ENCODE results near the gene RWDD4.

DNA sequence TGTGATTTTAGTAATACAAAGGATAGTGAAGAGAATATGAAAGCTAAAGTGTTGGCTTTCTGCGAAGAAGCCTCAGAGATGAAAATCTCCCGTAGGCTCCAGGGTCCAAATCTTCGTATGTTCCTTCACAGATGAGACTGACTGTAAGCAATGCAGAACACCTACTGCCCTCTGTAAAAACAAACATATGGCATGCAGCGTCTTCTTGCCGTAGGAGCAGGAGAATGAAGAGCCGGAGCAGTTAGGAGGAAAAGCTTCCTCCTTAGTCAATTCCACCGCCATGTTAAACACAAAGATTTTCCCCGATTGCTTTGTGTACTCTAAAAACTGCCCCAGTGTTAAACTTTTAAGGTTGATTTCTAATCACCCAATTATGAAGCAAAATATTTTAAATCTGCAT, 22.5 kb downstream of the RWDD4 start:
- TF ChIP-seq EZH2 (IDR thresholded peaks at IDR 0.05; ENCODE audit: borderline replicate concordance, low read depth, low read length, severe bottlenecking): no peak
- TF ChIP-seq, protein P1, sequence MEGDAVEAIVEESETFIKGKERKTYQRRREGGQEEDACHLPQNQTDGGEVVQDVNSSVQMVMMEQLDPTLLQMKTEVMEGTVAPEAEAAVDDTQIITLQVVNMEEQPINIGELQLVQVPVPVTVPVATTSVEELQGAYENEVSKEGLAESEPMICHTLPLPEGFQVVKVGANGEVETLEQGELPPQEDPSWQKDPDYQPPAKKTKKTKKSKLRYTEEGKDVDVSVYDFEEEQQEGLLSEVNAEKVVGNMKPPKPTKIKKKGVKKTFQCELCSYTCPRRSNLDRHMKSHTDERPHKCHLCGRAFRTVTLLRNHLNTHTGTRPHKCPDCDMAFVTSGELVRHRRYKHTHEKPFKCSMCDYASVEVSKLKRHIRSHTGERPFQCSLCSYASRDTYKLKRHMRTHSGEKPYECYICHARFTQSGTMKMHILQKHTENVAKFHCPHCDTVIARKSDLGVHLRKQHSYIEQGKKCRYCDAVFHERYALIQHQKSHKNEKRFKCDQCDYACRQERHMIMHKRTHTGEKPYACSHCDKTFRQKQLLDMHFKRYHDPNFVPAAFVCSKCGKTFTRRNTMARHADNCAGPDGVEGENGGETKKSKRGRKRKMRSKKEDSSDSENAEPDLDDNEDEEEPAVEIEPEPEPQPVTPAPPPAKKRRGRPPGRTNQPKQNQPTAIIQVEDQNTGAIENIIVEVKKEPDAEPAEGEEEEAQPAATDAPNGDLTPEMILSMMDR (IDR thresholded peaks at IDR 0.05; ENCODE audit: borderline replicate concordance, extremely low read depth, low read length, poor library complexity, severe bottlenecking): no peak

Measured in DND-41 (cell line).